Trophoblast cell (in vitro differentiated cells and primary cell): ENCODE measurements around the gene C5AR2. TPM values are rescaled to one million over a fixed set of nuclear protein-coding genes. Genes with fewer than 3 reads are reported as not detected.

ENCODE experiments used
- DNase-seq, 2 donors: peaks; one replicate each; pipeline ENCODE4 v3.0.0-alpha.2; 2016
- H2AFZ ChIP-seq: 2 replicates; pipeline ENCODE4 v1.6.1; 2013; ENCODE audit warnings: low read length, moderate library complexity, mild to moderate bottlenecking; ENCODE audit not compliant: insufficient read depth, poor library complexity
- H2AK5ac ChIP-seq: 2 replicates; pipeline ENCODE4 v1.6.1; 2013; ENCODE audit warnings: mild to moderate bottlenecking, low read length
- H2BK120ac ChIP-seq: 2 replicates; pipeline ENCODE4 v1.6.1; 2013; ENCODE audit warnings: low read length, mild to moderate bottlenecking, moderate library complexity; ENCODE audit not compliant: insufficient read depth, poor library complexity
- H2BK12ac ChIP-seq: 2 replicates; pipeline ENCODE4 v1.6.1; 2013; ENCODE audit warnings: mild to moderate bottlenecking, low read length, moderate library complexity
- H2BK5ac ChIP-seq: 2 replicates; pipeline ENCODE4 v1.6.1; 2013; ENCODE audit warnings: low read length, low read depth, moderate library complexity, mild to moderate bottlenecking; ENCODE audit not compliant: poor library complexity
- H3K14ac ChIP-seq: 2 replicates; pipeline ENCODE4 v1.6.1; 2013; ENCODE audit warnings: mild to moderate bottlenecking, low read length
- H3K18ac ChIP-seq: 2 replicates; pipeline ENCODE4 v1.6.1; 2013; ENCODE audit warnings: mild to moderate bottlenecking, low read length
- H3K23ac ChIP-seq: 2 replicates; pipeline ENCODE4 v1.6.1; 2013; ENCODE audit warnings: low read length
- H3K27ac ChIP-seq: 2 replicates; pipeline ENCODE4 v1.5.1; 2013; ENCODE audit warnings: low read depth, mild to moderate bottlenecking, inconsistent platforms, low read length, moderate library complexity
- H3K27me3 ChIP-seq: 2 replicates; pipeline ENCODE4 v1.6.1; 2013; ENCODE audit warnings: inconsistent platforms, mild to moderate bottlenecking, low read length, moderate library complexity; ENCODE audit not compliant: insufficient read depth
- H3K36me3 ChIP-seq, 2 experiments: 1 replicate in 1 of 2; 2 replicates in 1 of 2; pipeline ENCODE4 v1.6.1; 2013; ENCODE audit warnings: low read length in 2 of 2, mild to moderate bottlenecking in 2 of 2, moderate library complexity in 1 of 2; ENCODE audit not compliant: insufficient read depth in 2 of 2, control insufficient read depth in 1 of 2
- H3K4ac ChIP-seq: 2 replicates; pipeline ENCODE4 v1.6.1; 2013; ENCODE audit warnings: low read depth, mild to moderate bottlenecking, low read length, moderate library complexity
- H3K4me1 ChIP-seq, 2 experiments: 1 replicate in 1 of 2; 2 replicates in 1 of 2; pipeline ENCODE4 v1.6.1; 2013; ENCODE audit warnings: low read length in 2 of 2, mild to moderate bottlenecking in 2 of 2, moderate library complexity in 1 of 2; ENCODE audit not compliant: insufficient read depth in 2 of 2, control insufficient read depth in 1 of 2
- H3K4me2 ChIP-seq: 2 replicates; pipeline ENCODE4 v1.6.1; 2013; ENCODE audit warnings: inconsistent platforms, mild to moderate bottlenecking, low read length, moderate library complexity
- H3K4me3 ChIP-seq: 2 replicates; pipeline ENCODE4 v1.5.1; 2013; ENCODE audit warnings: mild to moderate bottlenecking, low read depth, low read length, inconsistent platforms
- H3K79me1 ChIP-seq: one replicate; pipeline ENCODE4 v1.6.1; 2013; ENCODE audit warnings: low read length
- H3K79me2 ChIP-seq: 2 replicates; pipeline ENCODE4 v1.6.1; 2013; ENCODE audit warnings: low read length, mild to moderate bottlenecking; ENCODE audit not compliant: control insufficient read depth, insufficient read depth, poor library complexity
- H3K9ac ChIP-seq: 2 replicates; pipeline ENCODE4 v1.6.1; 2013; ENCODE audit warnings: mild to moderate bottlenecking, low read length
- H3K9me3 ChIP-seq: 2 replicates; pipeline ENCODE4 v1.6.1; 2013; ENCODE audit warnings: low read depth, mild to moderate bottlenecking, control low read depth, inconsistent platforms, low read length; ENCODE audit not compliant: insufficient read depth
- H4K12ac ChIP-seq: 2 replicates; pipeline ENCODE4 v1.6.1; 2013; ENCODE audit warnings: low read depth, mild to moderate bottlenecking, low read length, moderate library complexity
- H4K8ac ChIP-seq: 2 replicates; pipeline ENCODE4 v1.6.1; 2013; ENCODE audit warnings: low read depth, mild to moderate bottlenecking, low read length, moderate library complexity
- H4K91ac ChIP-seq: one replicate; pipeline ENCODE4 v1.6.1; 2013; ENCODE audit warnings: low read depth, mild to moderate bottlenecking, low read length, moderate library complexity
- WGBS: extraction: QIAGEN DNeasy Blood & Tissue Kit; methylation state at CpG from one replicate; pipeline ENCODE4 v1.1.7; 2013; ENCODE audit warnings: missing lambda C conversion rate; ENCODE audit not compliant: insufficient read length, insufficient coverage; ENCODE audit errors: extremely low coverage; 5-methylcytosine and 5-hydroxymethylcytosine counted together
- polyA plus RNA-seq: library from polyadenylated mRNA; stranded (reverse); fragments of 200-250 nt; gene quantifications from 2 replicates; pipeline ENCODE4 v1.2.3, GENCODE V29; 2013

Gene C5AR2
- not detected in 2 replicates for polyA plus RNA-seq

- Histone ChIP-seq H2BK120ac (no peak within 1 kb of the TSS), H3K18ac (no peak within 1 kb of the TSS), H3K36me3 (no peaks in the 10 kb centered on the region), H3K14ac (no peak within 1 kb of the TSS), H4K8ac (no peak within 1 kb of the TSS), H3K79me2 (no peaks in the 10 kb centered on the region), H3K9me3 (no peaks in the 10 kb centered on the region), H2BK5ac (no peak within 1 kb of the TSS), H2BK12ac (no peak within 1 kb of the TSS), H4K12ac (no peak within 1 kb of the TSS), H3K4me1 (no peaks in the 10 kb centered on the region), H3K4me2 (no peak within 1 kb of the TSS), H2AK5ac (no peak within 1 kb of the TSS), H3K4ac (no peak within 1 kb of the TSS), H3K27ac (no peak within 1 kb of the TSS), H2AFZ (no peak within 1 kb of the TSS), H3K23ac (no peak within 1 kb of the TSS), H3K9ac (no peak within 1 kb of the TSS), H3K4me3 (no peak within 1 kb of the TSS), H3K79me1 (no peaks in the 10 kb centered on the region), H4K91ac (no peak within 1 kb of the TSS), H3K27me3 (no peaks in the 10 kb centered on the region)
- no peak for DNase-seq
- no CpG with 5 or more reads among the region's 18 CpGs for WGBS
Observed at GRCh38 chr19:47331931-47332547, at the start of gene C5AR2. TSS of gene C5AR2 (plus strand) at chr19:47332175. CDS start at chr19:47340800, 8,625 bp downstream.

GRCh38 chr19:47283405-47284059, 48.4 kb upstream of the C5AR2 start:
- WGBS, result no CpG with 5 or more reads among the region's 10 CpGs
- no peak overlapping the region for H2BK120ac ChIP-seq
- H2AFZ ChIP-seq, result no peak overlapping the region
- H3K79me1 ChIP-seq, result no peaks in the 10 kb centered on the region
- H3K27me3 ChIP-seq, result no peaks in the 10 kb centered on the region
- no peak overlapping the region for H4K12ac ChIP-seq
- H3K4me2 ChIP-seq, result no peak overlapping the region
- H3K23ac ChIP-seq, result no peak overlapping the region
- H2BK5ac ChIP-seq, result no peak overlapping the region
- H2AK5ac ChIP-seq, result no peak overlapping the region
- H3K4ac ChIP-seq, result no peak overlapping the region
- no peak overlapping the region for H2BK12ac ChIP-seq
- no peak overlapping the region for H3K18ac ChIP-seq
- H3K4me3 ChIP-seq, result no peak overlapping the region
- H4K8ac ChIP-seq, result no peak overlapping the region
- no peak overlapping the region for H3K9ac ChIP-seq
- no peak overlapping the region for H3K14ac ChIP-seq
- H3K79me2 ChIP-seq, result peaks cover 2% of the 10 kb centered on the region
- peaks cover 2% of the 10 kb centered on the region for H3K9me3 ChIP-seq
- no peaks in the 10 kb centered on the region for H3K36me3 ChIP-seq
- no peak overlapping the region for H4K91ac ChIP-seq
- peak; percentile 33 to 69 for DNase-seq
- H3K27ac ChIP-seq, result no peak overlapping the region
- H3K4me1 ChIP-seq, result no peaks in the 10 kb centered on the region

GRCh38 chr19:47284324-47284899, 47.6 kb upstream of the C5AR2 start:
- H3K14ac ChIP-seq, result no peak overlapping the region
- H3K18ac ChIP-seq, result no peak overlapping the region
- no CpG with 5 or more reads among the region's 9 CpGs for WGBS
- no peak overlapping the region for H3K4me2 ChIP-seq
- peaks cover 4% of the 10 kb centered on the region for H3K9me3 ChIP-seq
- no peak overlapping the region for H2AK5ac ChIP-seq
- no peaks in the 10 kb centered on the region for H3K79me1 ChIP-seq
- no peak overlapping the region for H4K91ac ChIP-seq
- no peak overlapping the region for H2BK12ac ChIP-seq
- no peak overlapping the region for H3K4ac ChIP-seq
- DNase-seq, result peak; percentile 34 to 90
- no peak overlapping the region for H4K8ac ChIP-seq
- H3K9ac ChIP-seq, result no peak overlapping the region
- no peaks in the 10 kb centered on the region for H3K27me3 ChIP-seq
- H2BK120ac ChIP-seq, result no peak overlapping the region
- peaks cover 2% of the 10 kb centered on the region for H3K79me2 ChIP-seq
- no peak overlapping the region for H2BK5ac ChIP-seq
- H3K23ac ChIP-seq, result no peak overlapping the region
- no peak overlapping the region for H3K4me3 ChIP-seq
- no peak overlapping the region for H4K12ac ChIP-seq
- H2AFZ ChIP-seq, result no peak overlapping the region
- no peaks in the 10 kb centered on the region for H3K36me3 ChIP-seq
- no peak overlapping the region for H3K27ac ChIP-seq
- peaks cover under 1 to 3% of the 10 kb centered on the region in 2 experiments for H3K4me1 ChIP-seq

GRCh38 chr19:47296036-47296435, 35.9 kb upstream of the C5AR2 start:
- H3K9ac ChIP-seq, result no peak overlapping the region
- H2BK5ac ChIP-seq, result no peak overlapping the region
- H2BK120ac ChIP-seq, result no peak overlapping the region
- DNase-seq, result peak; percentile 83 to 96
- no peak overlapping the region for H2AK5ac ChIP-seq
- H3K4ac ChIP-seq, result no peak overlapping the region
- WGBS, result no CpG with 5 or more reads among the region's 12 CpGs
- H2BK12ac ChIP-seq, result no peak overlapping the region
- H4K91ac ChIP-seq, result no peak overlapping the region
- H4K8ac ChIP-seq, result no peak overlapping the region
- H3K4me2 ChIP-seq, result no peak overlapping the region
- no peaks in the 10 kb centered on the region for H3K36me3 ChIP-seq
- H4K12ac ChIP-seq, result no peak overlapping the region
- H3K79me1 ChIP-seq, result no peaks in the 10 kb centered on the region
- H3K27me3 ChIP-seq, result no peaks in the 10 kb centered on the region
- no peak overlapping the region for H3K23ac ChIP-seq
- no peaks in the 10 kb centered on the region for H3K4me1 ChIP-seq
- no peak overlapping the region for H3K14ac ChIP-seq
- H3K27ac ChIP-seq, result no peak overlapping the region
- H3K9me3 ChIP-seq, result no peaks in the 10 kb centered on the region
- no peak overlapping the region for H3K4me3 ChIP-seq
- H2AFZ ChIP-seq, result no peak overlapping the region
- H3K18ac ChIP-seq, result no peak overlapping the region
- H3K79me2 ChIP-seq, result no peaks in the 10 kb centered on the region
